COLO668 (cell line): ENCODE results near the gene PDZRN4.

ENCODE experiments used
- DNase-seq: peaks from one replicate; lab custom pipeline; 2025; ENCODE audit not compliant: unreplicated experiment; lab: John Stamatoyannopoulos, UW

Gene PDZRN4

GRCh38 chr12:41356181-41356580 lies 168.1 kb downstream of the PDZRN4 start:
- DNase-seq = no peak

DNA sequence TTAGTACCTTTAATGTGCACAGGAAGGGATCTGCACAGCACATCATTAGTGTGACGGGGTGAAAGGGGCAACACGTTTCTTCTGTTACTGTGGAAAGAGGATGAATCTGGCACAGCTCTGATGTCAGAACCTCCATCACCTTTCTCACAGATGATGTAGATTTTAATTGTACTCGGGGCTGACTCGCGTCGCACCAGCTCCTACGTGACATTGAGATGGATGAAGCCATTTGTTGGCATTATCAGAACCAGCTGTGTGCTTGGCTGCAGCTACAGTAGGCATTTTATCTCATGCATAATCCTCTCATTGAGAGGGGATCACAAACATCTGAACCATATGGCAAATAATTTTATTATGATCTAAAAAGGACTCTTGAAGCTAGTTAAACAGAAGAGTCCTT lies 173.6 kb downstream of the PDZRN4 start:
- DNase-seq = no peak

GRCh38 chr12:41362510-41362909 lies 174.4 kb downstream of the PDZRN4 start:
- no peak for DNase-seq

DNA sequence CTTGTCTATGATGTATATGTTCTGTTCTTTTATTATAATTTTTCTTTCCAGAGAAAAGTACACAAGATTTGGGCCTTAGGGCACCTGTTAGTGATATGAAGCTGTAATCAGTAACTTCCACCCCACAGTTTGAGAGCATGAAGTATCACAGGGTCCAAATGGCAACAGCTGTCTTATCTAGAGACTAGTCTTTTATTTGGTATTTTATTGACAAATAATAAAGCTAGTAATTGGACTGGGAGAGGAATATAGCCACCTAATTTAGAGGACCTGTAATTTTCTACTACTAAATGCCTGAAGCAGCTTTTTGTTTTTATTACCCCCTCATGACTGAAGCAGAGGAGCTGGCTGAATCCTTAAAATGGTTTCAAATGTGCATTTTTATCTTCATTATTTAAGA lies 174.8 kb downstream of the PDZRN4 start:
- DNase-seq = no peak

GRCh38 chr12:41364211-41364610 lies 176.1 kb downstream of the PDZRN4 start:
- no peak for DNase-seq

- peak; percentile 3 for DNase-seq
These were observed 177.6 kb downstream of the PDZRN4 start for GRCh38 chr12:41365653-41366171.

DNA sequence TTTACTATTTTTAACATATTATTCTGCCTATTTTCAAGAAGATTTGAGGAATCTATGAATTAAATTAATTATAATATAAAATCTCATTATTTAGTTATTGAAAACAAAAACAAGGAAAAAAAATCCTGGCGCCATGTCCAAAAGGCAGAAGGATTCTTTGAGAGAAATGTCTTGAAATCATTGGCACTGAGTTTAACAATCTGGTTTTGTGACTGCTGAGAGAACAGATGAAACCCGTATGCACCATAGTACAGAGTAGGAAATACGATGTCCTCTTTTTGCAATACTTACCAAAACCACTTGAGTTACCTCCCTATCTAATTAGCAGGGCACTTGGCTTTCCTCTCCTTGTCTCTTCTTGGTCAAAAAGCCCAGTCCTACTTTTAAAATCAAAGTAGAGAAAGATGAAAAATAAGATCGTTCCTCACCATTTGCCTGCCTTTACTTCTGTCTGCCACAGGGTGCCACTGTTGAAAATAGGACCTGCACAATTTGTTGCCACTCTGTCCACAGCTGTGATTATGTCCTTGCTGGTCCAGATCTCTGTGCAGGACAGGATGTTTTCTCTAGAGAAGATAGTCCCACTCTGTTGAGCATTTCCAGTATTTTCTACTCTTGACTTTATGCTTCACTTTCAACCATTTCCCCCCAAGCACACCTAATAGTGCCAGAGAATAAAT lies 179.7 kb downstream of the PDZRN4 start:
- DNase-seq = no peak

- no peak for DNase-seq
These were observed 192.8 kb downstream of the PDZRN4 start for GRCh38 chr12:41380878-41381277.

- DNase-seq = no peak
These were observed 214.7 kb downstream of the PDZRN4 start for GRCh38 chr12:41402801-41403200.

GRCh38 chr12:41407232-41407799 lies 219.2 kb downstream of the PDZRN4 start:
- no peak for DNase-seq

- DNase-seq = no peak
These were observed 221.5 kb downstream of the PDZRN4 start for GRCh38 chr12:41409628-41410027.

GRCh38 chr12:41418586-41418985 lies 230.5 kb downstream of the PDZRN4 start:
- no peak for DNase-seq

DNA sequence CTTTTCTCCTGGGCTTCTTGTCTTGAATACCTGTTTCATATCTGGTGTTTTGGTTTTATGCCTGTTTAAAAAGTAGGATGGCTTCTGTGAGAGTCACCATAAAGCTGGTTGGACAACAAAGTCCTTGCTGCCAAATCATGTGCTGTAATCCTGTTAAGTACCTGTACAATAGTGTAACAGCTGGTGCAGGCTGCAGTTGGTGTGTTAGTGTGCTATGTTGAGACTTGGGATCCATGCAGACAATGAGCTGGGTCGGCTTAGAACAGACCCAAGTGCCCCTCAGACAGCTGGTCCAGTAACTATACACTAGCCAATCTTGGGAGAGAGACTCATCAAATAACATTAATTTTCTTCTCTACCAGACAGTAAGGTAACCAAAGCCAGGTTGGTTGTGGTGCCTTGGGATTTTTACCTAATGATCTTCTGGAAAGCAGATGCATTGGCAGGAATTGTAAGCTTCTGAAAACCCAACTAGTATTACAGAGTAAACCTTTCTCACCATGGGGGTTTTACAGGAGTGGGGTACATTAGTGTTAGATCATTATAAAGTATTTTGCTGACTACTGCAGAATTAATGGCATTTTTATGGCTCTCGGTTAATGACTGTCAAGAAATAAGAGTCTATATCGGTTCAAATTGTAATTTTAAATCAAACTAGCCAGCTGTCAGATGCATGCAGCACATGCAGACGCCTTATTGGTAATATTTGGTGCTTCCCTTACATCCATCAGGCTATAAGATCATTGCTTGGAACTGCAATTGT lies 231.2 kb downstream of the PDZRN4 start:
- DNase-seq = no peak

DNA sequence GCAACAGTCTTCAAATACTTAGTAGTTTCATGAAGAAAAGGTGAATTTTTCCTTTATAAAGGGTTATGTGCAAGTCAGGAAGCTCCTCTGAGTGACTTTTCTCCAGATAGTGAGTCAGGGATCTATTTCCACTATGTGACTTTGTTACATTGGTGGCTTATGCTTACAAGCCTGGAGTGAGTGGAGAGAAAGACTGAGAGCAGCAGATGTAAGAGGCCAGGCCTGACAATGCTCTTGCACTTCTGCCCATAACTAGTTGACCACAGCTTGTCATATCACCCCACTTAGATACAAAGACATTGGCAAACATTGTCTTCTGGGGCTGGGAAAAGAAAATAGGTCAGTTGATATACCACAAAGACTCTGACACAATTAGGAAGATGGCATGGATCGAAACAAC lies 236.5 kb downstream of the PDZRN4 start:
- DNase-seq = no peak

DNA sequence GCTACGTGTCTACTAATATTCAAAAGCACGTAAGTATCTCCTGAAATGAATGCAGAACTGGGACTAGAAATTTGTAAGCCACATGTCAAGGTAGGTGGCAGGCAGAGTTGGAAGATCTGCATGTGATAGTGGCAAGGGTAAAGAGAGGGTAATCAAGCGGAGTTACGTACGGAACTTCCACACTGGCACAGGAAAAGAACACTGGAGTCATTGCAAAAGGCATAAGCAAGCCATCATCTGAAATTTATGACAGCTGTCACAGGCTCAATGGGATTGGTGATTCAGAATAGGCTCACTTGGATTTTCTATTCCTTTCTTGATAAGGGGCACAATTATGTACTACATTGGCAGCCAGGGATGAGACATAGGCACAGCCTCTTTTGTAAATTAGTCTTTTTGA lies 245.3 kb downstream of the PDZRN4 start:
- no peak for DNase-seq

- DNase-seq = no peak
These were observed 248.0 kb downstream of the PDZRN4 start for GRCh38 chr12:41436076-41436475.

GRCh38 chr12:41437563-41437962 lies 249.4 kb downstream of the PDZRN4 start:
- no peak for DNase-seq

- DNase-seq = no peak
These were observed 250.9 kb downstream of the PDZRN4 start for GRCh38 chr12:41438854-41439541.

- no peak for DNase-seq
These were observed 251.7 kb downstream of the PDZRN4 start for GRCh38 chr12:41439801-41440200.

DNA sequence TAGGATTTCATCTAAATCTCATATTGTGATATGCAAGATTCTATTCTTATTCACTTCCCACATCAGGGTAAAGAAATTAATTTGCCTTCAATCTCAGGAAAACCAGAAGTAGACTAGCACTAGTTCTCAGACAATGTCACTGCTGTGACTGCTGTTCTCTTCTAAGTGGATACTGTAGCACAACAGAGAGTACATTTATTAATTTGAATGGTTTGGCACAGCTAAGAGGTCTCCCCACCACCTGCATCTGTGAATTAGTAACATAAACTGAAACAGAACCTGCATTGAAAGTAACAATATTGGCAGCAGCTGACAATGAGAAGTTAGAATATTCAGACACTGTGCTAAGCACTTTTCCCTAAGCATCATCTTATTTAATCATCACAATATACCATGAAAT lies 253.1 kb downstream of the PDZRN4 start:
- no peak for DNase-seq

GRCh38 chr12:41442896-41443295 lies 254.8 kb downstream of the PDZRN4 start:
- no peak for DNase-seq

DNA sequence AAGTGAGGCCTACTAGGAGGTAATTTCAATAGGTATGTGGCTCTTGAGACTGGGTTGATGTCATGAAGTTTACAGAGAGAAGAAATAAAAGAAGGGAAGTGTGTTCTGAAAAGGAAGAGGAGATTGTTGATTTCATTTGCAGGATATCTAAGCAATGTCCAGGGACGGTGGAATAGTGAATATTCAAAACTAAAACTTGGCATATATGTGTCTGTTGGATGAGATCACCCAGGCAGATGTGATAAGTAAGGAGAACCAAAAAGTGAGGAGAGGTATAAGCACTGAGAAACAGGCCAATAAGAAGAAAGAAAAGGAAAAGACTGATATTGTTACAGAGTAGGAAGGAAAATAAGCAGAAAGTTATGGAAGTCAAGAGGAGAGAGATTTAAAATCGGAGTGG lies 255.6 kb downstream of the PDZRN4 start:
- DNase-seq = no peak
